Measurements from ENCODE around the gene C2CD4A.

C2CD4A gene

DNA sequence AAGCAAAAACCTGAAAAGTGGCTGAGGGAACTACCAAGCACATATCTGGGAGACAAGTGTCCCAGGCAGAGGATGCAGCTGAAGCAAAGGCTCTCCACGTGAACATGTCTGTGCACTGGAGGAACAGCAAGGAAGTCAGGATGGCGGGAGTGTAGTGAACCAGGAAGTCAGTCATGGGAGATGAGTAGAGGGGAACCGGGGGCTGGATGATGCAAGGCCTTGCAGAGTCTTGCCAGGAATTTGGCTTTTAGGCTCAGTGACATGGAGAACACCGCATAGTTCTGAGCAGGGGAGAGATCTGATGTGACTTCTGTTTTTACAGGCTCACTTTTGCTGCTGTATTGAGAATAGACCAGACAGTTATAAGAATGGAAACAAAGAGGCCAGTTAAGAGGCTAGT lies 19.0 kb downstream of the C2CD4A start:
- Histone ChIP-seq H3K4me1 (ENCODE audit: insufficient read depth, low read length) (no peaks in the 10 kb centered on the region), H3K4me3 (ENCODE audit: low read length) (no peak overlapping the region), H3K9ac (ENCODE audit: low read depth, low read length) (no peak overlapping the region), H3K27me3 (ENCODE audit: insufficient read depth, low read length) (no peaks in the 10 kb centered on the region), H3K27ac (ENCODE audit: low read depth, low read length) (no peak overlapping the region), H3K9me3 (ENCODE audit: insufficient read depth, low read depth, low read length) (no peaks in the 10 kb centered on the region), H3K36me3 (ENCODE audit: insufficient read depth, low read length) (no peaks in the 10 kb centered on the region)
- 76% methylated on average over 4 of the region's 4 CpGs for WGBS

DNA sequence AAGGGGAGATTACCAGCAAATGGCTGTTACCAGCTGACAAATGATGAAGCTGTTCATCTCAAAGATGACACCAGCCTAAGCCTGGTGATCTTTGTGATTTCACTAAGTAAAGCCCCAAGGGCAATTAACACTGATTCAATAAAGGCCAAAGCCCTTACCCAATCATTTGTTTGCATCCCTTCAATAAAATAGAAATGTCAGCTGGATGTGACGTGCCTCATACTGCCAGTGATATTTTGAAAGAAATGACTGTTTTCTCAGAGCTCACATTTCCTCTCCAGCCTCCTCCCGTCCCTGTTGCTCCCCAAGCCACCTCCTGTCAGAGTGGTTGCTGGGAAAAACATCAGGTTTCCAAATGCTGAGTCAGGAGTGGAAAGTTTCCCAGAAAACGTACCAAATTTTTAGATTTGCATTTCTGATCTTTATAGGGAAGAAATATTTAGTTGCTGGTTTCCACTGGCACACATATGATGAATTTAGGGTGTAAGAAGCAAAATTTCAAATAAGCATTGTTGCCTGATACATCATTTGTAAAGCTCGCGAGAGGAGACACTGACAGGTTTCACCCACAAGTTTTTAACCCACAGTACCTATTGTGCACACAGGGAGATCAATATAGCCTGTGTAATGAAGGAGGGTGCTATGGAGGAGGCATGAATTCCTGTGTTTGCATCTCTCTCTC lies 21.0 kb downstream of the C2CD4A start:
- no peak overlapping the region for H3K27ac ChIP-seq (ENCODE audit: low read depth, low read length)
- H3K9ac ChIP-seq (ENCODE audit: low read depth, low read length) = no peak overlapping the region

DNA sequence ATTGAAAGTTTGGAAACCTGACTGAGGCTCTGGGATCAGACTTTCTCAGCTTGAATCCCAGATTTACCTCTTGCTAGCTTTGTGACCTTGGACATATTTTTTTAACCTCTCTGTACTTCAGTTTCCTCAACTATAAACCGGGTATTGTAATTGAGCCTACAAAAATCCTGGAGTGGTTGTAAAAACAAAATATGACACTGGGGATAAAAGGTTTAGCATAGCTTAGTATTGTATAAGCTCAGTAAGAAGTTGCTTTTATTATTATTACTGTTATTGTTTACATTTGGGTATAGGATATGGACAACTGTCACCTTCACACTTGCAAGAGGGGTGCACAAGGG lies 21.5 kb downstream of the C2CD4A start:
- Histone ChIP-seq H3K9ac (ENCODE audit: low read depth, low read length) (no peak overlapping the region), H3K36me3 (ENCODE audit: insufficient read depth, low read length) (no peaks in the 10 kb centered on the region), H3K4me3 (ENCODE audit: low read length) (no peak overlapping the region), H3K27ac (ENCODE audit: low read depth, low read length) (no peak overlapping the region), H3K27me3 (ENCODE audit: insufficient read depth, low read length) (no peaks in the 10 kb centered on the region), H3K4me1 (ENCODE audit: insufficient read depth, low read length) (no peaks in the 10 kb centered on the region), H3K9me3 (ENCODE audit: insufficient read depth, low read depth, low read length) (no peaks in the 10 kb centered on the region)
- 88% methylated on average over 1 of the region's 1 CpG for WGBS

More for the DNA sequence above, 21.0 kb downstream of the C2CD4A start:
- 88% methylated on average over 4 of the region's 5 CpGs for WGBS
- H3K9me3 ChIP-seq (ENCODE audit: insufficient read depth, low read depth, low read length) = no peaks in the 10 kb centered on the region
- no peaks in the 10 kb centered on the region for H3K27me3 ChIP-seq (ENCODE audit: insufficient read depth, low read length)
- H3K4me1 ChIP-seq (ENCODE audit: insufficient read depth, low read length) = no peaks in the 10 kb centered on the region
- no peak overlapping the region for H3K4me3 ChIP-seq (ENCODE audit: low read length)
- no peaks in the 10 kb centered on the region for H3K36me3 ChIP-seq (ENCODE audit: insufficient read depth, low read length)

DNA sequence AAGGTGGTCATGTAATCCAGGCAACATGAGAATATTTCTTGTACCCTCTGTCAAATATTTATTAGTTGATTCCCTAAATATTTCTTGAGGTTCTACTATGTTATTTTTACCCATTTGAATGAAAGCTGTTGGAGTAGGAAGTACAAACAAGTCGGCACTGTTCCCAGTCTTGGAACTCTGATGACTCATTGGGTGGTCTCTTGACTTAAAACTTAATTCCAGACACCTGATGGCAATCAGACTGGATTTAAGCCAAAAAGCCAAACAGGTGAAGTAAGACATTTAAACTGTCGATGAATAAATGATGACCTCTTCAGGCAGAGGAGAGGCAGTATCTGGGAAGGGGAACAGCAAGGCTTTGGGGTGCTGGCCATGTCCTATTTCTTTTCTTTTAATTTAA lies 22.8 kb downstream of the C2CD4A start:
- Histone ChIP-seq H3K4me3 (ENCODE audit: low read length) (no peak overlapping the region), H3K27ac (ENCODE audit: low read depth, low read length) (no peak overlapping the region)
- 92% methylated on average over 2 of the region's 2 CpGs for WGBS

DNA sequence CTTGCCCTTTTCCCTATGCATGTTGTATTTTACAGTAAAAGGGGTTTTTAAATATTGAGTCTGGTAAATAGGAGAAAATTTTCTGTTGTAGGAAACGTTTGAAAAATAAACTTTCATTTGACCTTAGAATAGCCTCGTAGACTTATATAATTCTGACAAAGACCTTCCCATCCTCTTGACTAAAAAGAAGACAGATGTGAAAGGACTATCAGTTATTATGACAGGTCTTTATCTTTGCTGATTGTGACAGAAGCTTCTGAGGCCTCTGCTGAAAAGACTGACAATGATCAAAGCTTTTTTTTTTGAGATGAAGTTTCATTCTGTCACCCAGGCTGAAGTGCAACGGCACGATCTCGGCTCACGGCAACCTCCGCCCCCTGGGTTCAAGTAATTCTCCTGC lies 24.2 kb downstream of the C2CD4A start:
- H3K4me1 ChIP-seq (ENCODE audit: insufficient read depth, low read length) = no peaks in the 10 kb centered on the region
- no peaks in the 10 kb centered on the region for H3K27me3 ChIP-seq (ENCODE audit: insufficient read depth, low read length)
- no peak overlapping the region for H3K27ac ChIP-seq (ENCODE audit: low read depth, low read length)
- no peak overlapping the region for H3K9ac ChIP-seq (ENCODE audit: low read depth, low read length)
- no peak overlapping the region for H3K4me3 ChIP-seq (ENCODE audit: low read length)
- H3K36me3 ChIP-seq (ENCODE audit: insufficient read depth, low read length) = no peaks in the 10 kb centered on the region
- 95% methylated on average over 5 of the region's 7 CpGs for WGBS
- no peaks in the 10 kb centered on the region for H3K9me3 ChIP-seq (ENCODE audit: insufficient read depth, low read depth, low read length)

More for the DNA sequence above, 22.8 kb downstream of the C2CD4A start:
- no peaks in the 10 kb centered on the region for H3K4me1 ChIP-seq (ENCODE audit: insufficient read depth, low read length)
- no peaks in the 10 kb centered on the region for H3K9me3 ChIP-seq (ENCODE audit: insufficient read depth, low read depth, low read length)
- no peak overlapping the region for H3K9ac ChIP-seq (ENCODE audit: low read depth, low read length)
- H3K36me3 ChIP-seq (ENCODE audit: insufficient read depth, low read length) = no peaks in the 10 kb centered on the region
- H3K27me3 ChIP-seq (ENCODE audit: insufficient read depth, low read length) = no peaks in the 10 kb centered on the region

DNA sequence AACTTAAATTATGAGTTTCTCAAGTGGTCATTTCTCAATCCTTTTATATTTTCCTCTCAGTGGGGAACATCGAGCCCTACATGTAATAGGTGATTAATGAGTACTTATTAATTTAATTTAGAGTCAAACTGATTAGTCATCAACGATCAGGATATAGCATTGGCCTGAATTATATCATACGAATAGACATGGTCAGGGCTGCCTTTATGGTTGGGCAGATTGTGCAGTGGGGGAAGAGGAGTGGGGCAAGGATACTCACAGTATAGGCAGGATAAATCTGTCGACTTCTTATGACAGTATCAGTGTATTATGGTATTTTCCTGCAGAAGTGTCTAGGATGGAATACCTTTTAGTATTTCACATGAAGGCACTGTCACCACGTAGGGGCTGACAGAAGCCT lies 27.0 kb downstream of the C2CD4A start:
- 94% methylated on average over 4 of the region's 5 CpGs for WGBS
- no peak overlapping the region for H3K27ac ChIP-seq (ENCODE audit: low read depth, low read length)
- no peak overlapping the region for H3K9ac ChIP-seq (ENCODE audit: low read depth, low read length)
- H3K9me3 ChIP-seq (ENCODE audit: insufficient read depth, low read depth, low read length) = no peaks in the 10 kb centered on the region
- H3K4me3 ChIP-seq (ENCODE audit: low read length) = no peak overlapping the region
- H3K4me1 ChIP-seq (ENCODE audit: insufficient read depth, low read length) = no peaks in the 10 kb centered on the region
- H3K36me3 ChIP-seq (ENCODE audit: insufficient read depth, low read length) = no peaks in the 10 kb centered on the region
- no peaks in the 10 kb centered on the region for H3K27me3 ChIP-seq (ENCODE audit: insufficient read depth, low read length)

DNA sequence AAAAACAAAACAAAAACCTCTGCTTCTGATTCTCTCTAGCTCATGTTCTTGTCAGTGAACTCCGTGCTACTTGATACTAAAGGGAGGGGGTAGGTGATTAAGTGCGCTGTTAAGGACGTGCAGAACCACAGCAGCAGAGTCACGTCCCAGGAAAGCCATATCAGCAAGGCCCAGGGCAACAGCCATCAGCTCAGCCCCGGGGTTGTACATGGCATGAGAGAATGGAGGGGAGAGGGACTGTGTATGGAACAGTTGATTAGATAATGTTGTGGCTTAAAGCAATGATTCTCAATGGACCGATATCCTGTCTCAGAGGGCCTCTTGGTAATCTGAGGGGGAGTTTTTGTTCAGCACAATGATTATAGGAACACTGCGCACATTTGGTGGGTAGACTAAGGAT lies 27.6 kb downstream of the C2CD4A start:
- 88% methylated on average over 7 of the region's 7 CpGs for WGBS
- H3K27ac ChIP-seq (ENCODE audit: low read depth, low read length) = no peak overlapping the region
- no peaks in the 10 kb centered on the region for H3K4me1 ChIP-seq (ENCODE audit: insufficient read depth, low read length)

DNA sequence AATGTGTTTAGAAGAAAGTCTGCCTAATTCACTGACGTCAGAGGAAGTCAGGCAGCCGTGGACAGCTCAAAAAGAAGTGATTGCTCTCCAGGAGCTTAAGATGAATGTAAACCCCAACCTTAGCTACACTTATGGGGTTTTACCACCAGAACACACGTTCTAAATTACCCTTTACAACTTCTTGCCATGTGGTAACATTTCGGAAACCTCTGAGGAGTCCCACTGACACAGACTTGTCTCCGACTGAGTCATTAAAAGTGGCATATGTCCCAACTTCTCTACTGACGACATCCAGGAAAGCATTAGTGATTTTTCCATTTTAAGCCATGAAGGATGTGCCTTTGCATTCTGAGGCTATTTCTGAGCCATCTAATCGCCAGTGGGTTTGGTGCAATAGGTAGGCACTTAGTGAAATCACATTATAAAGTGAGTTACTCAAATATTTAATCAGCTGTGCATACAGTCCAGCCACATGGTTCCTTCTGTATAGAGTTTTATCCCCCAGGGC lies 32.4 kb downstream of the C2CD4A start:
- Histone ChIP-seq H3K4me3 (ENCODE audit: low read length) (no peak overlapping the region), H3K27me3 (ENCODE audit: insufficient read depth, low read length) (no peaks in the 10 kb centered on the region), H3K27ac (ENCODE audit: low read depth, low read length) (no peak overlapping the region), H3K36me3 (ENCODE audit: insufficient read depth, low read length) (no peaks in the 10 kb centered on the region), H3K9ac (ENCODE audit: low read depth, low read length) (no peak overlapping the region), H3K9me3 (ENCODE audit: insufficient read depth, low read depth, low read length) (no peaks in the 10 kb centered on the region), H3K4me1 (ENCODE audit: insufficient read depth, low read length) (no peaks in the 10 kb centered on the region)
- 88% methylated on average over 7 of the region's 7 CpGs for WGBS

More for the DNA sequence above, 27.6 kb downstream of the C2CD4A start:
- H3K9ac ChIP-seq (ENCODE audit: low read depth, low read length) = no peak overlapping the region
- H3K4me3 ChIP-seq (ENCODE audit: low read length) = no peak overlapping the region
- no peaks in the 10 kb centered on the region for H3K9me3 ChIP-seq (ENCODE audit: insufficient read depth, low read depth, low read length)
- H3K36me3 ChIP-seq (ENCODE audit: insufficient read depth, low read length) = no peaks in the 10 kb centered on the region
- no peaks in the 10 kb centered on the region for H3K27me3 ChIP-seq (ENCODE audit: insufficient read depth, low read length)

DNA sequence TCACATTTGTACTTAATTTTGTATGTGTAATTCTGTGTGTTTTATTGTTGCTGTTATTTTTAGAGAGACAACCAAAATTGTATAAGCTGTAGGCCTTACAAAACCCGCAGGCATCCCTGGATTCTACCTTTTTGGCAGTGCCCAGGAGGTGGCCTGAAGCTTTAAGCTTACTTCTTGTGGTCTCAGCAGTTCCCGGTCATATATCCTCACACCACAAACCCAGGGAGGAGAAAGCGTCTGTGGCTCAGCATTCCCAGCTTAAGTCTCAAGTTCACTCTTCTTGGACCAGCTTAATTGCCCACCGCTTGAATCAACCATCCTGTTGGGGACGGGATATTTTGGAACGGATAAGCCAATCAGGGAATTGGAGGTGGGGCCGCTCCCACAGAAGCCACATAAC lies 36.7 kb downstream of the C2CD4A start:
- WGBS = 95% methylated on average over 7 of the region's 7 CpGs
- Histone ChIP-seq H3K9ac (ENCODE audit: low read depth, low read length) (no peak overlapping the region), H3K4me1 (ENCODE audit: insufficient read depth, low read length) (no peaks in the 10 kb centered on the region; the same call in 1 of the 2 replicates), H3K27me3 (ENCODE audit: insufficient read depth, low read length) (no peaks in the 10 kb centered on the region), H3K27ac (ENCODE audit: low read depth, low read length) (no peak overlapping the region), H3K4me3 (ENCODE audit: low read length) (no peak overlapping the region), H3K9me3 (ENCODE audit: insufficient read depth, low read depth, low read length) (no peaks in the 10 kb centered on the region), H3K36me3 (ENCODE audit: insufficient read depth, low read length) (no peaks in the 10 kb centered on the region)

DNA sequence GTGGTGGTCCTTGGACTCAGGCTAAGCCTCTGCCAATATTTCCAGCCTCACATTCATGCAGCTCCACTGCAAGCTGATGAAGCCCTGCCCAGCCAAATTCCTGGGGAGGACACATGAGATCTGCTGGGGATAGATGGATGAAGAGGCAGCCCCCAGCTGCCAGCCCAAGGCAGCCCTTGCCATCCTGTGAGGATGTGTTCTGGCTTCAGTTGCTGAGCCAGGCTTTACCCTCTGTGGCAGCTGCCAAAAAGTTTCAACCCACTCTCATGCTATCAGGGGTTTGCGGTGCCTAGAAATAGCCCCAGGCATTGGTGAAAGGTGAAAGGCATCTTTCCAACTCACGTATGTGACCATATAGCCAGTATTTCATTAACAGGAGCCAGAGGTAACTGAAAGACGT lies 37.6 kb downstream of the C2CD4A start:
- H3K9ac ChIP-seq (ENCODE audit: low read depth, low read length) = no peak overlapping the region
- H3K9me3 ChIP-seq (ENCODE audit: insufficient read depth, low read depth, low read length) = no peaks in the 10 kb centered on the region
- no peaks in the 10 kb centered on the region for H3K36me3 ChIP-seq (ENCODE audit: insufficient read depth, low read length)
- H3K27ac ChIP-seq (ENCODE audit: low read depth, low read length) = no peak overlapping the region
- H3K4me3 ChIP-seq (ENCODE audit: low read length) = no peak overlapping the region
- H3K27me3 ChIP-seq (ENCODE audit: insufficient read depth, low read length) = no peaks in the 10 kb centered on the region
- H3K4me1 ChIP-seq (ENCODE audit: insufficient read depth, low read length) = no peaks in the 10 kb centered on the region; the same call in 1 of the 2 replicates
- 95% methylated on average over 3 of the region's 3 CpGs for WGBS

DNA sequence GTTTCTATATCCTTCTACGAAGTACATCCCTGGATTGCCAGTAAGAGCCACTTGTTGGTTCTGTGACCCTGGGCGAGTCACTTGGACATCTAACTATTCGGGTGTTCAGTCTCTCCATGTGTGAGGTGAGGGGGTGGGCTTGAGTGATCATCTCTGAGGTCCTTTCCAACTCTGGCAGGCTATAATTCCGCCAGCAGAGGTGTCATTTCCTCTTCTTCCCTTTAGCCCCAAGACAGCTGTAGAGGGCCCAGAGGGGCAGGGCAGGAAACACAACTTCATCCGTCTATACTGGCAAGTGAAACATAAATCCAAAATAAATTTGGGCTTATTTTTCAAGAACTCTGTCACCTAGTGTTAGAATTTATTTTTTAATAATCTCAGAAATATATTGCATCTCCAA lies 38.1 kb downstream of the C2CD4A start:
- Histone ChIP-seq H3K36me3 (ENCODE audit: insufficient read depth, low read length) (no peaks in the 10 kb centered on the region), H3K27me3 (ENCODE audit: insufficient read depth, low read length) (no peaks in the 10 kb centered on the region), H3K9ac (ENCODE audit: low read depth, low read length) (no peak overlapping the region), H3K4me3 (ENCODE audit: low read length) (no peak overlapping the region), H3K9me3 (ENCODE audit: insufficient read depth, low read depth, low read length) (no peaks in the 10 kb centered on the region), H3K27ac (ENCODE audit: low read depth, low read length) (no peak overlapping the region), H3K4me1 (ENCODE audit: insufficient read depth, low read length) (no peaks in the 10 kb centered on the region; the same call in 1 of the 2 replicates)
- WGBS = 92% methylated on average over 5 of the region's 5 CpGs

DNA sequence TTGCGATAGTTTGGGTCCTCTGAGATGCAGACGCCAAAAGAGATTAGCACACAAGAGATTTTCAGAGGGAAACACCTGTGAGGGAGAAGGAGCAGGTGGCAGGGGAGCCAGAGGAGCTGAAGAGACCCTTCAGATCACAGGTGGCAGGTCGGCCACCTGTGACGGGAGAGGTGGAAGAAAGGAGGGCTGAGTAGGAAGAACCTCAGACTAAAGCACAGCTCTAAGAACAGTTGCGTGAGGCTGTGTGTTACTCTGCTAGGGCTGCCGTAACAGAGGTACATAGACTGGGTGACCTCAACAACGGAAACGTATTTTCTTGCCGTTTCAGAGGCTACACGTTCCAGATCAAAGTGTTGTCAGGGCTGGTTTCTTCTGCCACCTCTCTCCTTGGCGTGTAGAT lies 38.5 kb downstream of the C2CD4A start:
- Histone ChIP-seq H3K9me3 (ENCODE audit: insufficient read depth, low read depth, low read length) (no peaks in the 10 kb centered on the region), H3K9ac (ENCODE audit: low read depth, low read length) (no peak overlapping the region), H3K4me1 (ENCODE audit: insufficient read depth, low read length) (no peaks in the 10 kb centered on the region; the same call in 1 of the 2 replicates), H3K27me3 (ENCODE audit: insufficient read depth, low read length) (no peaks in the 10 kb centered on the region), H3K27ac (ENCODE audit: low read depth, low read length) (no peak overlapping the region), H3K4me3 (ENCODE audit: low read length) (no peak overlapping the region), H3K36me3 (ENCODE audit: insufficient read depth, low read length) (no peaks in the 10 kb centered on the region)
- 95% methylated on average over 11 of the region's 11 CpGs for WGBS

All from HUES64 (cell line).